ENCODE results near the gene ELOVL6. TPM values are rescaled to one million over a fixed set of nuclear protein-coding genes. Genes with fewer than 3 reads are reported as not detected.

The ELOVL6 gene
- total RNA-seq, 2 donors from 2014 or later = 43.7 to 66.3 TPM

GRCh38 chr4:110211770-110212061 lies 13.3 kb upstream of the ELOVL6 start:
- no peak for DNase-seq
- intact Hi-C loops (cut with DNase I) = loop anchor here (5.0 kb wide), 1 partner anchor 204 kb away; no protein-coding TSS in a partner anchor
- Histone ChIP-seq H3K9ac (ENCODE audit: low read depth in 2 of 2, low read length in 2 of 2) (no peak overlapping the region), H3K4me1 (no peaks in the 10 kb centered on the region), H3K27ac (no peak overlapping the region), H3K36me3 (no peaks in the 10 kb centered on the region), H3K27me3 (no peaks in the 10 kb centered on the region), H3K4me3 (no peak overlapping the region), H3K9me3 (no peaks in the 10 kb centered on the region)
- no peak for TF ChIP-seq CTCF (IDR thresholded peaks at IDR 0.05)

- peak; percentile 30 for DNase-seq
- H3K36me3 ChIP-seq = no peaks in the 10 kb centered on the region
- peak; percentile 73 for TF ChIP-seq CTCF (IDR thresholded peaks at IDR 0.05)
- H3K27me3 ChIP-seq = no peaks in the 10 kb centered on the region
- no peaks in the 10 kb centered on the region for H3K9me3 ChIP-seq
- intact Hi-C loops (cut with DNase I) = loop anchor here (5.0 kb wide), 1 partner anchor 204 kb away; no protein-coding TSS in a partner anchor
- H3K4me3 ChIP-seq = no peak overlapping the region
- H3K27ac ChIP-seq = no peak overlapping the region
- H3K4me1 ChIP-seq = no peaks in the 10 kb centered on the region
- H3K9ac ChIP-seq (ENCODE audit: low read depth in 2 of 2, low read length in 2 of 2) = no peak overlapping the region
Observed at GRCh38 chr4:110211007-110211769, 12.8 kb upstream of the ELOVL6 start.

- Histone ChIP-seq H3K27me3 (no peaks in the 10 kb centered on the region), H3K4me1 (no peaks in the 10 kb centered on the region), H3K36me3 (no peaks in the 10 kb centered on the region), H3K4me3 (no peak overlapping the region), H3K9ac (ENCODE audit: low read depth in 2 of 2, low read length in 2 of 2) (no peak overlapping the region), H3K27ac (no peak overlapping the region), H3K9me3 (no peaks in the 10 kb centered on the region)
- DNase-seq = no peak
- no peak for TF ChIP-seq CTCF (IDR thresholded peaks at IDR 0.05)
- intact Hi-C loops (cut with DNase I) = loop anchor here (5.0 kb wide), 2 partner anchors 156 to 304 kb away; no protein-coding TSS in a partner anchor
Observed at GRCh38 chr4:110208419-110208818, 10.0 kb upstream of the ELOVL6 start.

- Histone ChIP-seq H3K27ac (no peak overlapping the region), H3K9me3 (no peaks in the 10 kb centered on the region), H3K4me1 (no peaks in the 10 kb centered on the region), H3K36me3 (no peaks in the 10 kb centered on the region), H3K4me3 (no peak overlapping the region), H3K9ac (ENCODE audit: low read depth in 2 of 2, low read length in 2 of 2) (no peak overlapping the region), H3K27me3 (no peaks in the 10 kb centered on the region)
- DNase-seq = no peak
- intact Hi-C loops (cut with DNase I) = loop anchor here (5.0 kb wide), 2 partner anchors 155 to 305 kb away; no protein-coding TSS in a partner anchor
- no peak for TF ChIP-seq CTCF (IDR thresholded peaks at IDR 0.05)
Observed at GRCh38 chr4:110207233-110207632, 8.8 kb upstream of the ELOVL6 start.

- no peak for DNase-seq
- Histone ChIP-seq H3K36me3 (no peaks in the 10 kb centered on the region), H3K27ac (no peak overlapping the region), H3K9ac (ENCODE audit: low read depth in 2 of 2, low read length in 2 of 2) (no peak overlapping the region), H3K27me3 (no peaks in the 10 kb centered on the region), H3K4me3 (no peak overlapping the region), H3K4me1 (no peaks in the 10 kb centered on the region), H3K9me3 (no peaks in the 10 kb centered on the region)
- TF ChIP-seq CTCF (IDR thresholded peaks at IDR 0.05) = no peak
- intact Hi-C loops (cut with DNase I) = loop anchor here (5.0 kb wide), 1 partner anchor 140 kb away; no protein-coding TSS in a partner anchor
Observed at GRCh38 chr4:110202024-110202423, 3.6 kb upstream of the ELOVL6 start.
